Choroid plexus epithelial cell (primary cell): Measurements from ENCODE around the gene ADARB2.

Experiments
- DNase-seq: peaks from one replicate; pipeline ENCODE4 v3.0.0-alpha.2; 2010; ENCODE audit warnings: low read depth
- H3K4me3 ChIP-seq: 2 replicates; pipeline ENCODE4 v1.5.1; 2011; ENCODE audit warnings: low read depth, mild to moderate bottlenecking, control low read depth, low read length, moderate library complexity
- CTCF ChIP-seq: conservative IDR thresholded peaks from 2 replicates; pipeline ENCODE4 v1.5.1; 2011; ENCODE audit warnings: low read depth, mild to moderate bottlenecking, control low read depth, inconsistent platforms, low read length, moderate library complexity

The ADARB2 gene

GRCh38 chr10:1183033-1183396 lies 554.3 kb downstream of the ADARB2 start:
- no peak for TF ChIP-seq CTCF
- no peak for DNase-seq
- H3K4me3 ChIP-seq: no peak overlapping the region

GRCh38 chr10:1182280-1183032 lies 554.9 kb downstream of the ADARB2 start:
- DNase-seq: no peak
- no peak for TF ChIP-seq CTCF

GRCh38 chr10:1180836-1181235 lies 556.5 kb downstream of the ADARB2 start:
- H3K4me3 ChIP-seq: no peak overlapping the region
- no peak for TF ChIP-seq CTCF
- no peak for DNase-seq

More at GRCh38 chr10:1182280-1183032, 554.9 kb downstream of the ADARB2 start:
- no peak overlapping the region for H3K4me3 ChIP-seq

GRCh38 chr10:1180071-1180730 lies 557.1 kb downstream of the ADARB2 start:
- no peak for DNase-seq
- H3K4me3 ChIP-seq: no peak overlapping the region
- TF ChIP-seq CTCF: no peak

- H3K4me3 ChIP-seq: no peak overlapping the region
- no peak for TF ChIP-seq CTCF
Observed at GRCh38 chr10:1179346-1180070, 557.8 kb downstream of the ADARB2 start.

GRCh38 chr10:1178506-1178905 lies 558.8 kb downstream of the ADARB2 start:
- no peak for DNase-seq
- TF ChIP-seq CTCF: no peak
- no peak overlapping the region for H3K4me3 ChIP-seq

More at GRCh38 chr10:1179346-1180070, 557.8 kb downstream of the ADARB2 start:
- DNase-seq: no peak
